Measurements from ENCODE around the gene CEND1.

DNA sequence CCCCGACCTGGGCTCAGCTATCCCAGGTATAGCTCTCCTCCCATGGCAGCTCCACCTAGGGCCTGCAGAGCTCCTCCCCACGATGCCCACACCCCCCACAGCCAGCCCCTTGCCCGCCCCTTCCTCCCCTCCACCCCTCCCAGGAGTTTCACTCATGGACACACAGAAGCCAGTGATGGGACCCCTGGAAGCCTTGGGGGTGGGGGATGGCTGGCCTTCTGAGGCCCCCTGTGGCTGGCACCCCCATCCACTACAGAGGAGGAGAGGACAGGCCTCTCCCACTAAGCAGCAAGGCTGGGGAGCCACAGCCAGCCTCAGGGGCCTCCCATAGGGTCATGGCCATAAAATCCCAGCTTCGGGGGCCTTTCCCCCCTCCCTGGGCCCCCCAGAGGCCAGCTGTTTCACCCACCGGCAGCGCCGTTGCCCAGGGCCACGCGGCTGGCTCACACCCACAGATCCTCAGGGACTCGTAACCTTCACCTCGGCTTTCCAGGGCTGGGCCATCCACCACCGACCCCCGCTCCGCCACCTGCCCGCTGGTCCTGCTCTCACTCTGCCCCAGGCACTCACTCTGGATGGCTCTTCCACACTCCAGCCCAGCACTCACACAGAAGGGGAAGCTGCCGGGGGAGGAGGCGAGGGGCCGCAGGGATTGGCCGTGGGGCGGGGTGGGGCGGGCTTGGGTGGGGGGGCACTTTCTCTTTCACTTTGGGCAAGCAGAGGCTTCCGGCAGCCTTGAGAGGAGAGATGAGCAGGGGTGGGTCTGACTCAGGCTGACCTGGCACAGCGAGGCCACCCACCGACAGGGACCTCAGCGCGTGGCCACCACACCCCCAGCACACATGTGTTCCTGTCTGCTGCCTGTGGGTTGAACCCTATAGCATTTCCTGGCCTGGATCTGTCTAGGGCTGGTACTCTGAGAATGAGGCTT lies 6.0 kb upstream of the CEND1 start:
- TF ChIP-seq, protein P1, sequence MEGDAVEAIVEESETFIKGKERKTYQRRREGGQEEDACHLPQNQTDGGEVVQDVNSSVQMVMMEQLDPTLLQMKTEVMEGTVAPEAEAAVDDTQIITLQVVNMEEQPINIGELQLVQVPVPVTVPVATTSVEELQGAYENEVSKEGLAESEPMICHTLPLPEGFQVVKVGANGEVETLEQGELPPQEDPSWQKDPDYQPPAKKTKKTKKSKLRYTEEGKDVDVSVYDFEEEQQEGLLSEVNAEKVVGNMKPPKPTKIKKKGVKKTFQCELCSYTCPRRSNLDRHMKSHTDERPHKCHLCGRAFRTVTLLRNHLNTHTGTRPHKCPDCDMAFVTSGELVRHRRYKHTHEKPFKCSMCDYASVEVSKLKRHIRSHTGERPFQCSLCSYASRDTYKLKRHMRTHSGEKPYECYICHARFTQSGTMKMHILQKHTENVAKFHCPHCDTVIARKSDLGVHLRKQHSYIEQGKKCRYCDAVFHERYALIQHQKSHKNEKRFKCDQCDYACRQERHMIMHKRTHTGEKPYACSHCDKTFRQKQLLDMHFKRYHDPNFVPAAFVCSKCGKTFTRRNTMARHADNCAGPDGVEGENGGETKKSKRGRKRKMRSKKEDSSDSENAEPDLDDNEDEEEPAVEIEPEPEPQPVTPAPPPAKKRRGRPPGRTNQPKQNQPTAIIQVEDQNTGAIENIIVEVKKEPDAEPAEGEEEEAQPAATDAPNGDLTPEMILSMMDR (conservative IDR thresholded peaks at IDR 0.05): no peak
- no peak for TF ChIP-seq EZH2 (IDR thresholded peaks at IDR 0.05; ENCODE audit: low read depth)

Data from PC-9 (cell line).